Transverse colon (tissue), 4 donors: Measurements from ENCODE around the gene RPP38. TPM values are rescaled to one million over a fixed set of nuclear protein-coding genes. Genes with fewer than 3 reads are reported as not detected.
A peak's percentile ranks its signal among the peaks of the same experiment; 100 is the strongest.

Experiments used
- DNase-seq: peaks from one replicate; pipeline ENCODE4 v3.0.0-alpha.2; 2019
- H3K27ac ChIP-seq, 4 donors: fragments of 200-600 bp; sonication (generic); 2 replicates each; pipeline ENCODE4 v1.5.1; 2016 to 2018; ENCODE audit warnings: inconsistent platforms in 4 of 4
- H3K27me3 ChIP-seq: fragments of 200-600 bp; sonication (generic); 2 replicates; pipeline ENCODE4 v1.5.1; 2017; ENCODE audit warnings: inconsistent platforms
- H3K36me3 ChIP-seq, 4 donors: fragments of 200-600 bp; sonication (generic); 2 replicates each; pipeline ENCODE4 v1.5.1; 2017 to 2019; ENCODE audit warnings: inconsistent platforms in 4 of 4
- H3K4me1 ChIP-seq, 4 donors: fragments of 200-600 bp; sonication (generic); 2 replicates each; pipeline ENCODE4 v1.5.1; 2017 to 2020; ENCODE audit warnings: inconsistent platforms in 4 of 4
- H3K4me3 ChIP-seq, 4 donors: fragments of 200-600 bp; sonication (generic); 1 replicate in 1 of 4; 2 replicates in 3 of 4; pipeline versions ENCODE4 v1.5.1 to v1.6.1; 2017 to 2019; ENCODE audit warnings: inconsistent platforms in 4 of 4
- H3K9me3 ChIP-seq, 2 donors: fragments of 200-600 bp; sonication (generic); 2 replicates each; pipeline ENCODE4 v1.5.1; 2017 to 2019; ENCODE audit warnings: inconsistent platforms in 2 of 2
- CTCF ChIP-seq, 5 experiments: fragments of 200-600 bp in 3 of 5; fragments of 450-650 bp in 2 of 5; sonication (generic) in 3 of 5; IDR thresholded peaks; 1 replicate in 2 of 5; 2 replicates in 3 of 5; pipeline ENCODE4 v1.5.1; 2016 to 2017; ENCODE audit warnings: antibody characterized with exemption in 5 of 5, inconsistent platforms in 3 of 5, mild to moderate bottlenecking in 2 of 5, moderate library complexity in 1 of 5
- EP300 ChIP-seq: sonication (generic); formaldehyde crosslinking; IDR thresholded peaks from one replicate; pipeline ENCODE4 v1.6.1; 2017; ENCODE audit warnings: antibody characterized with exemption, low read depth
- POLR2A ChIP-seq: fragments of 450-650 bp; IDR thresholded peaks from one replicate; pipeline ENCODE4 v1.6.1; 2016; ENCODE audit warnings: antibody characterized with exemption, mild to moderate bottlenecking, moderate library complexity
- POLR2AphosphoS5 ChIP-seq, 3 donors: sonication (generic); formaldehyde crosslinking; IDR thresholded peaks; one replicate each; pipeline ENCODE4 v1.6.1; 2016; ENCODE audit warnings: antibody characterized with exemption in 3 of 3
- WGBS, 2 donors: methylation state at CpG; one replicate each; pipeline ENCODE4 v1.1.5; 2018; ENCODE audit warnings: low coverage in 1 of 2; 5-methylcytosine and 5-hydroxymethylcytosine counted together
- in situ Hi-C, 4 donors: fragments of 200-750 bp; cut with MboI; loops; one replicate each; pipeline versions ENCODE4 v1.15.0 to v1.15.1; 2017; ENCODE audit warnings: low sequenced_read_pairs in 3 of 4, low pct_ligation_motif_present in 1 of 4, low pct_unique_long_range_greater_than_20kb in 1 of 4
- intact Hi-C: fragments of 100-400 bp; cut with DNase I; formaldehyde crosslinking; loops from one replicate; pipeline ENCODE4 v1.15.1; 2023; ENCODE audit warnings: low total_unique reads
- total RNA-seq, 4 donors: library from RNA; depleted of rRNA; stranded (reverse); fragments of >200 nt; gene quantifications; one replicate each; pipeline ENCODE4 v1.1.0, GENCODE V29; 2016

The RPP38 gene
- total RNA-seq, 4 donors from 2014 or later: 4.1 to 103 (median 20.9) TPM

GRCh38 chr10:15084502-15084922 lies 12.6 kb upstream of the RPP38 start:
- in situ Hi-C loops: no loop called here
- peak overlapping the region in 3 of 4 donors; percentile 37 to 49 (median 42) for H3K27ac ChIP-seq
- intact Hi-C loops: no loop called here
- H3K9me3 ChIP-seq: no peaks in the 10 kb centered on the region
- TF ChIP-seq POLR2AphosphoS5 (IDR thresholded peaks at IDR 0.05) (peak in 1 of 3 donors; percentile 16), CTCF (IDR thresholded peaks at IDR 0.05) (no peak), POLR2A (no peak)
- DNase-seq: peak; percentile 25
- 0 to 23% methylated on average over 1 to 7 of the region's 7 CpGs for WGBS, 2 donors
- H3K27me3 ChIP-seq: no peaks in the 10 kb centered on the region
- H3K36me3 ChIP-seq: no peaks in the 10 kb centered on the region
- peak overlapping the region in 3 of 4 donors; percentile 24 to 34 (median 28) for H3K4me3 ChIP-seq
- H3K4me1 ChIP-seq: peaks cover 6 to 20% (median 11%) of the 10 kb centered on the region in 4 donors

GRCh38 chr10:15088428-15089261 lies 8.5 kb upstream of the RPP38 start, which contains the start of gene ACBD7:
Gene ACBD7 (minus strand): TSS chr10:15088776. CDS start chr10:15088728, 48 bp downstream.
- Histone ChIP-seq H3K4me1 (peaks cover 6 to 20% (median 11%) of the 10 kb centered on the region in 4 donors), H3K27ac (no peak within 1 kb of the TSS), H3K9me3 (no peaks in the 10 kb centered on the region), H3K4me3 (peak within 1 kb of the TSS; percentile 38 to 63 (median 44)), H3K27me3 (no peaks in the 10 kb centered on the region), H3K36me3 (no peaks in the 10 kb centered on the region)
- peak; percentile 80 for DNase-seq
- in situ Hi-C loops (no loop called here), intact Hi-C loops (no loop called here)
- peak; percentile 65 to 76 (median 68) for TF ChIP-seq CTCF (IDR thresholded peaks at IDR 0.05)
- no peak for TF ChIP-seq EP300
- 9 to 23% methylated on average over 6 to 46 of the region's 63 CpGs for WGBS, 2 donors

- Histone ChIP-seq H3K4me1 (peaks cover 8 to 14% (median 9%) of the 10 kb centered on the region in 4 donors), H3K36me3 (no peaks in the 10 kb centered on the region), H3K9me3 (no peaks in the 10 kb centered on the region), H3K27ac (no peak overlapping the region), H3K27me3 (no peaks in the 10 kb centered on the region), H3K4me3 (no peak overlapping the region)
- DNase-seq: no peak
- 90 to 93% methylated on average over 2 to 5 of the region's 5 CpGs for WGBS, 2 donors
- intact Hi-C loops (no loop called here), in situ Hi-C loops (no loop called here)
- TF ChIP-seq EP300: no peak
Measured at GRCh38 chr10:15091418-15091817, 5.7 kb upstream of the RPP38 start.

GRCh38 chr10:15092855-15093408 lies 4.2 kb upstream of the RPP38 start:
- intact Hi-C loops (no loop called here), in situ Hi-C loops (no loop called here)

More at GRCh38 chr10:15092855-15093408, 4.2 kb upstream of the RPP38 start:
- H3K27ac ChIP-seq: no peak overlapping the region
- 92 to 96% methylated on average over 4 to 15 of the region's 16 CpGs for WGBS, 2 donors
- no peaks in the 10 kb centered on the region for H3K27me3 ChIP-seq
- H3K9me3 ChIP-seq: no peaks in the 10 kb centered on the region
- no peak overlapping the region for H3K4me3 ChIP-seq
- no peak for TF ChIP-seq EP300
- TF ChIP-seq POLR2A: no peak
- no peak for TF ChIP-seq CTCF (IDR thresholded peaks at IDR 0.05)
- no peak for TF ChIP-seq POLR2AphosphoS5 (IDR thresholded peaks at IDR 0.05)
- no peak for DNase-seq
- H3K36me3 ChIP-seq: no peaks in the 10 kb centered on the region
- peaks cover 7 to 18% (median 12%) of the 10 kb centered on the region in 4 donors for H3K4me1 ChIP-seq
